Measurements from ENCODE around the gene ATXN1.

ATXN1 gene

DNA sequence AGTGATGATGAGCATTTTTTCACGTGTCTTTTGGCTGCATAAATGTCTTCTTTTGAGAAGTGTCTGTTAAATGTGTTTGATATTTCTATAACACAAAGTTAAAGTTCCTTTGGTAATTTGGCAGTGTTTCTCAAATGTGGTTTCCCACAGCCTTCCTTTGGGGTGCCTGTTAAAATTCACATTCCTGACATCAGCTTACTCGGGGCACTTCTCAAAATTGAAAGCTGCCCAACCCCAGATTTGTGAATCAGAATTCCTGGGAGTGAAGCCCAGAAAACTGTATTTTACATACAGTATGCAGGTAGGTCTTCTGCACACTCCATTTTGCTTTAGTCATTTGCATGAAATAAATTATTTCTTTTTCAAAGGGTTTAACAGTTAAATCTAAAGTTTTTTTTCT, 315.0 kb downstream of the ATXN1 start:
- H3K27me3 ChIP-seq (ENCODE audit: insufficient read depth, low read length, poor library complexity, severe bottlenecking), result no peaks in the 10 kb centered on the region
- H4K20me1 ChIP-seq (ENCODE audit: insufficient read depth, low read length, poor library complexity, severe bottlenecking), result no peaks in the 10 kb centered on the region
- no peak overlapping the region for H2AFZ ChIP-seq (ENCODE audit: low read length)
- no peak overlapping the region for H3K9ac ChIP-seq (ENCODE audit: low read depth, low read length, poor library complexity, severe bottlenecking)
- peak overlapping the region; percentile 2 for H3K4me2 ChIP-seq (ENCODE audit: low read depth, low read length, poor library complexity, severe bottlenecking)
- H3K79me2 ChIP-seq (ENCODE audit: insufficient read depth, low read length), result no peaks in the 10 kb centered on the region
- peaks cover 8% of the 10 kb centered on the region for H3K4me1 ChIP-seq (ENCODE audit: insufficient read depth, low read length, poor library complexity, severe bottlenecking)
- H3F3A ChIP-seq (ENCODE audit: low read depth), result no peaks in the 10 kb centered on the region
- H3K36me3 ChIP-seq (ENCODE audit: insufficient read depth, low read length), result no peaks in the 10 kb centered on the region
- TF ChIP-seq EZH2phosphoT487 (IDR thresholded peaks at IDR 0.05; ENCODE audit: borderline replicate concordance), result no peak
- TF ChIP-seq, protein P1, sequence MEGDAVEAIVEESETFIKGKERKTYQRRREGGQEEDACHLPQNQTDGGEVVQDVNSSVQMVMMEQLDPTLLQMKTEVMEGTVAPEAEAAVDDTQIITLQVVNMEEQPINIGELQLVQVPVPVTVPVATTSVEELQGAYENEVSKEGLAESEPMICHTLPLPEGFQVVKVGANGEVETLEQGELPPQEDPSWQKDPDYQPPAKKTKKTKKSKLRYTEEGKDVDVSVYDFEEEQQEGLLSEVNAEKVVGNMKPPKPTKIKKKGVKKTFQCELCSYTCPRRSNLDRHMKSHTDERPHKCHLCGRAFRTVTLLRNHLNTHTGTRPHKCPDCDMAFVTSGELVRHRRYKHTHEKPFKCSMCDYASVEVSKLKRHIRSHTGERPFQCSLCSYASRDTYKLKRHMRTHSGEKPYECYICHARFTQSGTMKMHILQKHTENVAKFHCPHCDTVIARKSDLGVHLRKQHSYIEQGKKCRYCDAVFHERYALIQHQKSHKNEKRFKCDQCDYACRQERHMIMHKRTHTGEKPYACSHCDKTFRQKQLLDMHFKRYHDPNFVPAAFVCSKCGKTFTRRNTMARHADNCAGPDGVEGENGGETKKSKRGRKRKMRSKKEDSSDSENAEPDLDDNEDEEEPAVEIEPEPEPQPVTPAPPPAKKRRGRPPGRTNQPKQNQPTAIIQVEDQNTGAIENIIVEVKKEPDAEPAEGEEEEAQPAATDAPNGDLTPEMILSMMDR (conservative IDR thresholded peaks at IDR 0.05; ENCODE audit: low read length), result no peak
- H3K9me2 ChIP-seq (replicated peaks; ENCODE audit: low read depth, low read length), result no peaks in the 10 kb centered on the region
- H3K4me3 ChIP-seq (ENCODE audit: low read length, poor library complexity, severe bottlenecking), result no peak overlapping the region
- H3K9me3 ChIP-seq (ENCODE audit: insufficient read depth, low read depth, low read length), result no peaks in the 10 kb centered on the region

DNA sequence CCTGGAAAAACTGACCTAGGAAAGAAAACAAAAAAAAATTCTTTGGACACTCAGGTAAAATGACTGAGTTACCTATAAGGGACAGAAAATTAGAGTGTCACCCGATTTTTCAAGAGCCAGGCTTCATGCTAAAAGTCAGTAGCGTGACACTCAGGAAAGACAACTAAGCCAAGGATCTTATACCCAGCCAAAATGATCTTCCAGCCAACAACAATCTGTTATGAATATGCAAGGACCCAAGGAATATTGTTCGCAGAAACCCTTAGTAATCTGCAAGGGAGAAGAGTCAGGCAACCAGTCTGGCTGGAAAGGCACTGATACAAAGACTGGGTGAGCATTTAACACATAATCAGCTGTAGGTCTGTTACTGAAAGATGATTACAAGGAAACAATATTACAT, 319.2 kb downstream of the ATXN1 start:
- Histone ChIP-seq H3K9me2 (replicated peaks; ENCODE audit: low read depth, low read length) (no peaks in the 10 kb centered on the region), H2AFZ (ENCODE audit: low read length) (no peak overlapping the region), H3K9me3 (ENCODE audit: insufficient read depth, low read depth, low read length) (no peaks in the 10 kb centered on the region), H3K36me3 (ENCODE audit: insufficient read depth, low read length) (no peaks in the 10 kb centered on the region), H3K79me2 (ENCODE audit: insufficient read depth, low read length) (no peaks in the 10 kb centered on the region), H3K4me3 (ENCODE audit: low read length, poor library complexity, severe bottlenecking) (no peak overlapping the region), H3K9ac (ENCODE audit: low read depth, low read length, poor library complexity, severe bottlenecking) (no peak overlapping the region), H3K4me2 (ENCODE audit: low read depth, low read length, poor library complexity, severe bottlenecking) (no peak overlapping the region), H4K20me1 (ENCODE audit: insufficient read depth, low read length, poor library complexity, severe bottlenecking) (no peaks in the 10 kb centered on the region), H3F3A (ENCODE audit: low read depth) (no peaks in the 10 kb centered on the region), H3K27me3 (ENCODE audit: insufficient read depth, low read length, poor library complexity, severe bottlenecking) (no peaks in the 10 kb centered on the region), H3K4me1 (ENCODE audit: insufficient read depth, low read length, poor library complexity, severe bottlenecking) (peaks cover 29% of the 10 kb centered on the region)
- TF ChIP-seq, protein P1 (conservative IDR thresholded peaks at IDR 0.05; ENCODE audit: low read length), result no peak
- no peak for TF ChIP-seq EZH2phosphoT487 (IDR thresholded peaks at IDR 0.05; ENCODE audit: borderline replicate concordance)

DNA sequence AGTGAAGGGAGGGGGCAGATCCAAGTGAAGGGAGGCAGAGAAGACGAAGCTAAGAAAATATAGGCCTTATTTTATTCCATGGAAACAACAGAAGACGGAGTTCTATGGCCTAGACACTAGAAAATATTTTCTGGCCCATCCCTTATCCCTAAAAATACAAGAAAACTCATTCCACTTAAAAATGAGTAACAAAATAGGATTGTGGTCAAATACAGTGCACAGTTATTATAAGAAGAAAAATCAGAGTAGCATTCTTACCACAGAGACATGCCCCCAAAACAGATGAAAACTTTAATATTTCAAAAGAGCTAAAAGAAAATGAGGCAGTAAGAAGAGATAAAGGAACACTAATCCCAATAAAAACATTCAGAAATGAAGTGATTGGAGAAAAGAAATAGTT, 320.0 kb downstream of the ATXN1 start:
- Histone ChIP-seq H3K4me3 (ENCODE audit: low read length, poor library complexity, severe bottlenecking) (no peak overlapping the region), H3K4me1 (ENCODE audit: insufficient read depth, low read length, poor library complexity, severe bottlenecking) (peaks cover 30% of the 10 kb centered on the region), H3K27me3 (ENCODE audit: insufficient read depth, low read length, poor library complexity, severe bottlenecking) (no peaks in the 10 kb centered on the region), H3K9me2 (replicated peaks; ENCODE audit: low read depth, low read length) (no peaks in the 10 kb centered on the region), H3K79me2 (ENCODE audit: insufficient read depth, low read length) (no peaks in the 10 kb centered on the region), H3F3A (ENCODE audit: low read depth) (no peaks in the 10 kb centered on the region), H3K4me2 (ENCODE audit: low read depth, low read length, poor library complexity, severe bottlenecking) (no peak overlapping the region), H3K9ac (ENCODE audit: low read depth, low read length, poor library complexity, severe bottlenecking) (no peak overlapping the region), H4K20me1 (ENCODE audit: insufficient read depth, low read length, poor library complexity, severe bottlenecking) (no peaks in the 10 kb centered on the region), H3K36me3 (ENCODE audit: insufficient read depth, low read length) (no peaks in the 10 kb centered on the region), H2AFZ (ENCODE audit: low read length) (no peak overlapping the region), H3K9me3 (ENCODE audit: insufficient read depth, low read depth, low read length) (no peaks in the 10 kb centered on the region)
- no peak for TF ChIP-seq EZH2phosphoT487 (IDR thresholded peaks at IDR 0.05; ENCODE audit: borderline replicate concordance)
- TF ChIP-seq, protein P1 (conservative IDR thresholded peaks at IDR 0.05; ENCODE audit: low read length), result no peak

Measured in Loucy (cell line).